Lung (tissue), 12 donors: ENCODE data around the gene ELP5. TPM values are rescaled to one million over a fixed set of nuclear protein-coding genes. Genes with fewer than 3 reads are reported as not detected.
A peak's percentile ranks its signal among the peaks of the same experiment; 100 is the strongest.

Experiments used
- ATAC-seq: fragments of 200-7000 bp; cut with Tn5 transposase; one replicate; pipeline ENCODE4 v1.9.1; 2020; ENCODE audit warnings: moderate number of reproducible peaks; ENCODE audit not compliant: insufficient read depth, low FRiP score
- DNase-seq, 3 donors: peaks; one replicate each; pipeline ENCODE4 v3.0.0-alpha.2; 2013 to 2017
- H3K27ac ChIP-seq, 2 donors: one replicate each; pipeline ENCODE4 v1.5.1; 2013; ENCODE audit warnings: mild to moderate bottlenecking in 2 of 2, moderate library complexity in 2 of 2, control low read depth in 1 of 2, inconsistent platforms in 1 of 2, low read depth in 1 of 2, low read length in 1 of 2
- H3K27me3 ChIP-seq, 3 donors: one replicate each; pipeline ENCODE4 v1.5.1; 2013; ENCODE audit warnings: low read length in 2 of 3; ENCODE audit not compliant: control insufficient read depth in 3 of 3, insufficient read depth in 3 of 3
- H3K36me3 ChIP-seq, 4 donors: one replicate each; pipeline ENCODE4 v1.5.1; 2013; ENCODE audit warnings: low read length in 4 of 4, mild to moderate bottlenecking in 1 of 4, moderate library complexity in 1 of 4; ENCODE audit not compliant: control insufficient read depth in 4 of 4, insufficient read depth in 4 of 4
- H3K4me1 ChIP-seq, 5 donors: one replicate each; pipeline ENCODE4 v1.5.1; 2013; ENCODE audit warnings: low read length in 5 of 5, mild to moderate bottlenecking in 2 of 5, moderate library complexity in 1 of 5; ENCODE audit not compliant: control insufficient read depth in 5 of 5, insufficient read depth in 5 of 5
- H3K4me3 ChIP-seq: one replicate; pipeline ENCODE4 v1.5.1; 2013; ENCODE audit warnings: mild to moderate bottlenecking, control low read depth, moderate library complexity
- H3K9ac ChIP-seq, 2 donors: one replicate each; pipeline ENCODE4 v1.5.1; 2013; ENCODE audit warnings: low read length in 2 of 2, control low read depth in 1 of 2; ENCODE audit not compliant: insufficient read depth in 1 of 2
- H3K9me3 ChIP-seq, 4 donors: one replicate each; pipeline ENCODE4 v1.5.1; 2013; ENCODE audit warnings: low read length in 3 of 4, mild to moderate bottlenecking in 1 of 4, moderate library complexity in 1 of 4; ENCODE audit not compliant: control insufficient read depth in 4 of 4, insufficient read depth in 3 of 4
- WGBS, 2 donors: extraction: QIAGEN DNeasy Blood & Tissue Kit; methylation state at CpG; one replicate each; pipeline ENCODE4 v1.1.7; 2013; 5-methylcytosine and 5-hydroxymethylcytosine counted together
- polyA plus RNA-seq, 2 donors: library from polyadenylated mRNA; stranded (reverse); fragments of 200-250 nt; gene quantifications; one replicate each; pipeline ENCODE4 v1.2.1, GENCODE V29; 2013
- total RNA-seq, 2 donors: library from RNA; depleted of rRNA in 1 of 2; stranded (reverse); fragments of >200 nt in 1 of 2; gene quantifications; one replicate each; pipeline ENCODE4 v1.2.1, GENCODE V29; 2014 to 2021
- TF ChIP-seq, protein P1 (sequence below): IDR thresholded peaks from 2 replicates; pipeline ENCODE4 v1.5.1; 2012; ENCODE audit warnings: mild to moderate bottlenecking; ENCODE audit errors: control extremely low read depth, extremely low read depth
- donor health status: control.
- donor health status: control.
- donor health status: Bipolar disorder and iron deficiency.
- donor health status: healthy.
- donor health status: DM: yes; HTN: yes; CAD: no.

Gene ELP5
- total and polyA plus RNA-seq, 4 donors = 19.8 to 63.2 (median 36.6) TPM

GRCh38 chr17:7232114-7232513, 19.9 kb upstream of the ELP5 start:
- DNase-seq = no peak
- H3K4me3 ChIP-seq = no peak overlapping the region
- H3K27me3 ChIP-seq = no peaks in the 10 kb centered on the region
- no peaks in the 10 kb centered on the region for H3K9me3 ChIP-seq
- WGBS, 2 donors = 80 to 90% methylated on average over 5 of the region's 5 CpGs
- H3K27ac ChIP-seq = no peak overlapping the region
- ATAC-seq = no peak
- H3K36me3 ChIP-seq = peaks cover 0 to 43% (median 38%) of the 10 kb centered on the region in 4 donors
- peaks cover 3 to 25% (median 4%) of the 10 kb centered on the region in 5 donors for H3K4me1 ChIP-seq
- TF ChIP-seq, protein P1, sequence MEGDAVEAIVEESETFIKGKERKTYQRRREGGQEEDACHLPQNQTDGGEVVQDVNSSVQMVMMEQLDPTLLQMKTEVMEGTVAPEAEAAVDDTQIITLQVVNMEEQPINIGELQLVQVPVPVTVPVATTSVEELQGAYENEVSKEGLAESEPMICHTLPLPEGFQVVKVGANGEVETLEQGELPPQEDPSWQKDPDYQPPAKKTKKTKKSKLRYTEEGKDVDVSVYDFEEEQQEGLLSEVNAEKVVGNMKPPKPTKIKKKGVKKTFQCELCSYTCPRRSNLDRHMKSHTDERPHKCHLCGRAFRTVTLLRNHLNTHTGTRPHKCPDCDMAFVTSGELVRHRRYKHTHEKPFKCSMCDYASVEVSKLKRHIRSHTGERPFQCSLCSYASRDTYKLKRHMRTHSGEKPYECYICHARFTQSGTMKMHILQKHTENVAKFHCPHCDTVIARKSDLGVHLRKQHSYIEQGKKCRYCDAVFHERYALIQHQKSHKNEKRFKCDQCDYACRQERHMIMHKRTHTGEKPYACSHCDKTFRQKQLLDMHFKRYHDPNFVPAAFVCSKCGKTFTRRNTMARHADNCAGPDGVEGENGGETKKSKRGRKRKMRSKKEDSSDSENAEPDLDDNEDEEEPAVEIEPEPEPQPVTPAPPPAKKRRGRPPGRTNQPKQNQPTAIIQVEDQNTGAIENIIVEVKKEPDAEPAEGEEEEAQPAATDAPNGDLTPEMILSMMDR = no peak
- no peak overlapping the region for H3K9ac ChIP-seq

GRCh38 chr17:7233701-7234082, 18.3 kb upstream of the ELP5 start:
- Histone ChIP-seq H3K27ac (peak overlapping the region; percentile 84 to 85), H3K9ac (peak overlapping the region; percentile 65 to 90), H3K4me3 (peak overlapping the region; percentile 76), H3K27me3 (no peaks in the 10 kb centered on the region), H3K36me3 (peaks cover 0 to 32% (median 28%) of the 10 kb centered on the region in 4 donors), H3K4me1 (peaks cover 4 to 30% (median 9%) of the 10 kb centered on the region in 5 donors), H3K9me3 (no peaks in the 10 kb centered on the region)
- 1 to 2% methylated on average over 9 of the region's 9 CpGs for WGBS, 2 donors
- ATAC-seq = no peak
- TF ChIP-seq, protein P1 = no peak
- no peak for DNase-seq

DNA sequence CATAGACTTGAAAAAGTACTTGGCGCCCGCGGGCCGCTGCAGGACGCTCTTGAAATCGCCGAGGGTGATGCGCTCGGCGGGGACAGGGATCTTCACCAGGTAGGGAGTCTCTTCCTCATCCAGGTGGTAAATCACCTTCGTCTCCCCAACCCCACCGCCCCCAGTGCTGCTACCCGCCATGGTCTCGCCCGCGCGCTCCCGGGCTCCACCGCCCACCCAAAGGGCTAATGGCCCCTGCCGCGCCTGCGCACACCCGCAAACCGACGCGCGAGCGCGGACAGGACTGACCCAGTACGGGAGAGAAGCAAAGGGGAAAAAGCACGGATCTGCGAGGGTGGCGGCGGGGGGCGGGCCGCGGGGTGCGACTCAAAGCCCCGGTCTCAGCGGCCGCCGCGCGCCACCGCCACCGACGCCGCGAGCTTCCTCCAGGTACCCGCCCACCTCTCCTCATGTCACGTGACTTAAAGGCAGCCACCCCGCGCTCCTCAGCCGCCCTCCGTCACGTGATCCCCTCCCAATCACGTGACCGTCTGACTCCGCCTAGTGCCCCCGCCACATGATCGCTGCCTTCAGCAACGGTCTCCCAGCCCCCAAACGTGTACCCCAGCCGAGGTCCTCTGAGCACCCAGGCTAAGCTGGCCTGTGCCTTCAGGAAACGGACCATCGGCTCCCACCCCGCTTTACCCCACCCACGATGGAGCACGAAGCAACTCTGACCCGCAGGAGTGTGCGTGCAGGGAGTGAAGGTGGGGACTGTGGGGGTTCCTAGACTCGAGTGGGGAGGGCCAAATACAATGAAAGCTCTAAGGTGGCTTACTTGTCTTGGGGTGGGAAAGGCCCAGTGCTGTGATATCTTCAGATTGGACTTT, 17.7 kb upstream of the ELP5 start, which contains the start of gene DVL2:
Gene DVL2 (minus strand): TSS at position 435 of the 869 bp plus-strand sequence. CDS start 255 bp downstream, at position 180.
- Histone ChIP-seq H3K36me3 (peaks cover 0 to 26% (median 22%) of the 10 kb centered on the region in 4 donors), H3K9me3 (no peaks in the 10 kb centered on the region), H3K27me3 (no peaks in the 10 kb centered on the region), H3K9ac (peak within 1 kb of the TSS; percentile 65 to 90), H3K4me3 (peak within 1 kb of the TSS; percentile 76), H3K4me1 (peaks cover 4 to 30% (median 9%) of the 10 kb centered on the region in 5 donors), H3K27ac (peak within 1 kb of the TSS; percentile 84 to 85)
- DNase-seq (peak; percentile 95 to 98 (median 96)), ATAC-seq (peak; percentile 50)
- TF ChIP-seq, protein P1 = no peak
- 0% methylated on average over 70 to 72 of the region's 72 CpGs for WGBS, 2 donors
